K562 (cell line): ENCODE results near the gene SIK3. TPM values are rescaled to one million over a fixed set of nuclear protein-coding genes. Genes with fewer than 3 reads are reported as not detected.

Experiments
- BCOR ChIP-seq: fragments of 450-650 bp; IDR thresholded peaks from 2 replicates; pipeline ENCODE4 v1.6.1; 2016
- CCAR2 ChIP-seq: fragments of 200-400 bp; formaldehyde crosslinking; IDR thresholded peaks from 2 replicates; pipeline ENCODE4 v1.6.1; 2017; ENCODE audit warnings: mild to moderate bottlenecking, low read depth, low read length
- E2F3 ChIP-seq: fragments of 250-450 bp; sonication (Bioruptor Pico); IDR thresholded peaks from 2 replicates; pipeline ENCODE4 v1.4.0; 2020; ENCODE audit warnings: mild to moderate bottlenecking
- FOXP4 ChIP-seq: sonication (generic); formaldehyde crosslinking; IDR thresholded peaks from 2 replicates; pipeline ENCODE4 v1.8.0; 2022; ENCODE audit warnings: mild to moderate bottlenecking, missing genetic modification reagents, borderline replicate concordance
- GATAD2B ChIP-seq: fragments of 450-650 bp; IDR thresholded peaks from 2 replicates; pipeline ENCODE4 v1.6.1; 2017; ENCODE audit warnings: mild to moderate bottlenecking, borderline replicate concordance
- KAT2B ChIP-seq: IDR thresholded peaks from one replicate; pipeline ENCODE4 v1.6.1; 2012; ENCODE audit warnings: low read depth, mild to moderate bottlenecking, control low read depth, inconsistent platforms, low read length, moderate library complexity
- MEIS2 ChIP-seq: fragments of 450-650 bp; IDR thresholded peaks from 2 replicates; pipeline ENCODE4 v1.6.1; 2014; ENCODE audit warnings: mild to moderate bottlenecking; ENCODE audit not compliant: partially characterized antibody
- MNT ChIP-seq, 2 experiments: fragments of 450-650 bp; conservative IDR thresholded peaks; 2 replicates each; pipeline ENCODE4 v1.6.1; 2017; ENCODE audit warnings: mild to moderate bottlenecking in 2 of 2, moderate library complexity in 2 of 2
- NONO ChIP-seq, 2 experiments: fragments of 200-400 bp in 1 of 2; fragments of 450-650 bp in 1 of 2; formaldehyde crosslinking in 1 of 2; IDR thresholded peaks; 2 replicates each; pipeline ENCODE4 v1.6.1; 2017; ENCODE audit warnings: low read depth in 2 of 2, mild to moderate bottlenecking in 2 of 2, moderate library complexity in 2 of 2, low read length in 1 of 2
- PCBP2 ChIP-seq: fragments of 200-400 bp; formaldehyde crosslinking; IDR thresholded peaks from 2 replicates; pipeline ENCODE4 v1.6.1; 2018; ENCODE audit warnings: low read length, low read depth, mild to moderate bottlenecking, moderate library complexity; ENCODE audit not compliant: poor library complexity, severe bottlenecking
- RCOR1 ChIP-seq, 2 experiments: IDR thresholded peaks; 2 replicates each; pipeline ENCODE4 v1.6.1; 2012; ENCODE audit warnings: low read depth in 2 of 2, low read length in 2 of 2, borderline replicate concordance in 1 of 2, improper control_type of control experiment in 1 of 2
- VEZF1 ChIP-seq: fragments of 200-800 bp; sonication (Bioruptor generic); IDR thresholded peaks from 2 replicates; pipeline ENCODE4 v1.6.1; 2017; ENCODE audit warnings: missing genetic modification characterization, missing compliant biosample characterization
- ZKSCAN1 ChIP-seq: fragments of 150-350 bp; IDR thresholded peaks from 2 replicates; pipeline ENCODE4 v1.6.1; 2016; ENCODE audit warnings: low read depth, low read length
- ZNF239 ChIP-seq: fragments of 250-450 bp; sonication (Bioruptor Pico); IDR thresholded peaks from 2 replicates; pipeline ENCODE4 v1.4.0; 2020; ENCODE audit warnings: mild to moderate bottlenecking
- polyA plus RNA-seq, 8 experiments: library from polyadenylated mRNA; depleted of rRNA in 4 of 8; stranded (reverse) in 5 of 8; unstranded in 3 of 8; fragments of >200 nt; fragmentation: Nextera tagmentation in 2 of 8; fragmentation: Illumina TruSeq in 1 of 8; extraction: Ambion mirVana in 2 of 8; extraction: Trizol in 1 of 8; gene quantifications; 2 replicates each; pipeline versions ENCODE4 v1.2.1 to v1.2.3, GENCODE V29; 2011 to 2014; ENCODE audit warnings: inconsistent platforms in 1 of 8, missing spikeins in 1 of 8
- total RNA-seq, 7 experiments: library from RNA; depleted of rRNA in 6 of 7; stranded (reverse); fragments of >200 nt in 6 of 7; fragmentation: Illumina TruSeq in 2 of 7; extraction: Trizol in 2 of 7; gene quantifications; 2 replicates each; pipeline versions ENCODE4 v1.2.1 to v1.2.3, GENCODE V29; 2011 to 2021; ENCODE audit warnings: low replicate concordance in 1 of 7
- TF ChIP-seq, protein P1 (sequence below): fragments of 200-800 bp; sonication (Bioruptor generic); IDR thresholded peaks from 2 replicates; pipeline ENCODE4 v1.6.1; 2017; ENCODE audit warnings: missing genetic modification characterization, missing compliant biosample characterization
- TF ChIP-seq, protein P2 (sequence below), 2 experiments: fragments of 450-650 bp; IDR thresholded peaks; 2 replicates each; pipeline ENCODE4 v1.6.1; 2016
- TF ChIP-seq, protein P3 (sequence below): sonication (generic); formaldehyde crosslinking; IDR thresholded peaks from 2 replicates; pipeline ENCODE4 v1.9.0; 2022; ENCODE audit warnings: mild to moderate bottlenecking, missing genetic modification reagents

The SIK3 gene
- total and polyA plus RNA-seq, 9 of the 15 experiments (the other 6 are each of a cell fraction or from before 2014, with no cell fraction given), result 1.6 to 21.6 (median 8.0) TPM

- TF ChIP-seq, protein P1, sequence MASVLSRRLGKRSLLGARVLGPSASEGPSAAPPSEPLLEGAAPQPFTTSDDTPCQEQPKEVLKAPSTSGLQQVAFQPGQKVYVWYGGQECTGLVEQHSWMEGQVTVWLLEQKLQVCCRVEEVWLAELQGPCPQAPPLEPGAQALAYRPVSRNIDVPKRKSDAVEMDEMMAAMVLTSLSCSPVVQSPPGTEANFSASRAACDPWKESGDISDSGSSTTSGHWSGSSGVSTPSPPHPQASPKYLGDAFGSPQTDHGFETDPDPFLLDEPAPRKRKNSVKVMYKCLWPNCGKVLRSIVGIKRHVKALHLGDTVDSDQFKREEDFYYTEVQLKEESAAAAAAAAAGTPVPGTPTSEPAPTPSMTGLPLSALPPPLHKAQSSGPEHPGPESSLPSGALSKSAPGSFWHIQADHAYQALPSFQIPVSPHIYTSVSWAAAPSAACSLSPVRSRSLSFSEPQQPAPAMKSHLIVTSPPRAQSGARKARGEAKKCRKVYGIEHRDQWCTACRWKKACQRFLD (CRISPR knock-in tag), result no peak
- TF ChIP-seq, protein P2, sequence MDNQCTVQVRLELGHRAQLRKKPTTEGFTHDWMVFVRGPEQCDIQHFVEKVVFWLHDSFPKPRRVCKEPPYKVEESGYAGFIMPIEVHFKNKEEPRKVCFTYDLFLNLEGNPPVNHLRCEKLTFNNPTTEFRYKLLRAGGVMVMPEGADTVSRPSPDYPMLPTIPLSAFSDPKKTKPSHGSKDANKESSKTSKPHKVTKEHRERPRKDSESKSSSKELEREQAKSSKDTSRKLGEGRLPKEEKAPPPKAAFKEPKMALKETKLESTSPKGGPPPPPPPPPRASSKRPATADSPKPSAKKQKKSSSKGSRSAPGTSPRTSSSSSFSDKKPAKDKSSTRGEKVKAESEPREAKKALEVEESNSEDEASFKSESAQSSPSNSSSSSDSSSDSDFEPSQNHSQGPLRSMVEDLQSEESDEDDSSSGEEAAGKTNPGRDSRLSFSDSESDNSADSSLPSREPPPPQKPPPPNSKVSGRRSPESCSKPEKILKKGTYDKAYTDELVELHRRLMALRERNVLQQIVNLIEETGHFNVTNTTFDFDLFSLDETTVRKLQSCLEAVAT (IDR thresholded peaks at IDR 0.05), result 0 out of 4 replicates have a peak, but pooled peaks of 1 of the 2 experiments have one; percentile 9
- TF ChIP-seq GATAD2B (no peak), KAT2B (no peak), RCOR1 (IDR thresholded peaks at IDR 0.05; ENCODE audit: borderline replicate concordance in 1 of 2, low read depth in 2 of 2, low read length in 2 of 2) (peak in 1 of 2 experiments; percentile 84; a peak in 2 of 4 replicates), FOXP4 (no peak), VEZF1 (peak; percentile 21), ZNF239 (CRISPR knock-in tag) (no peak), NONO (IDR thresholded peaks at IDR 0.05; ENCODE audit: low read depth in 2 of 2, low read length in 1 of 2) (no peak), BCOR (peak; percentile 54; the same call in 1 of the 2 replicates), PCBP2 (no peak), MEIS2 (peak; percentile 44), CCAR2 (no peak), E2F3 (CRISPR knock-in tag) (no peak), ZKSCAN1 (no peak), MNT (conservative IDR thresholded peaks at IDR 0.05) (no peak; a peak in 1 of 4 replicates)
- TF ChIP-seq, protein P3, sequence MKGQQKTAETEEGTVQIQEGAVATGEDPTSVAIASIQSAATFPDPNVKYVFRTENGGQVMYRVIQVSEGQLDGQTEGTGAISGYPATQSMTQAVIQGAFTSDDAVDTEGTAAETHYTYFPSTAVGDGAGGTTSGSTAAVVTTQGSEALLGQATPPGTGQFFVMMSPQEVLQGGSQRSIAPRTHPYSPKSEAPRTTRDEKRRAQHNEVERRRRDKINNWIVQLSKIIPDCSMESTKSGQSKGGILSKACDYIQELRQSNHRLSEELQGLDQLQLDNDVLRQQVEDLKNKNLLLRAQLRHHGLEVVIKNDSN (CRISPR knock-in tag), result no peak
Observed at GRCh38 chr11:117095284-117096161, 2.7 kb downstream of the SIK3 start (continued).
